IMR-90 (cell line): ENCODE data around the gene SLC30A2. TPM values are rescaled to one million over a fixed set of nuclear protein-coding genes. Genes with fewer than 3 reads are reported as not detected.

Source experiments
- ATAC-seq: fragments of 200-7000 bp; cut with Tn5 transposase; 2 replicates; pipeline ENCODE4 v1.9.1; 2020; ENCODE audit warnings: low read depth, mild to moderate bottlenecking, moderate library complexity
- BruUV-seq: library from RNA; stranded (reverse); fragments of 400-500 nt; replicated peaks from 2 replicates; lab custom pipeline; 2021; lab: Mats Ljungman, UMichigan
- CTCF ChIA-PET: fragments of 300-600 bp; formaldehyde crosslinking; extraction: SDS; loops from one replicate; lab custom pipeline; 2021; ENCODE audit warnings: antibody characterized with exemption; lab: Yijun Ruan, JAX
- POLR2A ChIA-PET: fragments of 300-600 bp; sonication (Branson Sonifier 250); formaldehyde crosslinking; loops from one replicate; lab custom pipeline; 2022; ENCODE audit warnings: antibody characterized with exemption; ENCODE audit not compliant: unreplicated experiment; lab: Charles Lee
- DNase-seq: peaks from one replicate; pipeline ENCODE4 v3.0.0; 2013
- H2AFZ ChIP-seq: replicated peaks from 2 replicates; pipeline ENCODE3; 2013; ENCODE audit warnings: low read length, mild to moderate bottlenecking; ENCODE audit not compliant: poor library complexity
- H2AK5ac ChIP-seq: 2 replicates; pipeline ENCODE4 v1.6.1; 2013; ENCODE audit warnings: low read depth, low read length, inconsistent platforms
- H2AK9ac ChIP-seq: replicated peaks from 2 replicates; pipeline ENCODE3; 2013; ENCODE audit warnings: mild to moderate bottlenecking, low read depth, low read length, moderate library complexity; ENCODE audit not compliant: poor library complexity
- H2BK120ac ChIP-seq: 2 replicates; pipeline ENCODE4 v1.6.1; 2013; ENCODE audit warnings: low read depth, low read length, inconsistent platforms
- H2BK15ac ChIP-seq: 3 replicates; pipeline ENCODE4 v1.6.1; 2013; ENCODE audit warnings: low read depth, low read length, inconsistent platforms
- H2BK20ac ChIP-seq: 2 replicates; pipeline ENCODE4 v1.6.1; 2013; ENCODE audit warnings: low read depth, mild to moderate bottlenecking, inconsistent platforms, low read length, moderate library complexity
- H2BK5ac ChIP-seq: 2 replicates; pipeline ENCODE4 v1.6.1; 2013; ENCODE audit warnings: mild to moderate bottlenecking, low read depth, low read length, inconsistent platforms; ENCODE audit not compliant: poor library complexity, severe bottlenecking
- H3K14ac ChIP-seq: replicated peaks from 2 replicates; pipeline ENCODE4 v1.6.1; 2013; ENCODE audit warnings: low read depth, low read length, inconsistent platforms
- H3K18ac ChIP-seq: 2 replicates; pipeline ENCODE4 v1.6.1; 2013; ENCODE audit warnings: low read depth, low read length, control low read depth
- H3K23ac ChIP-seq: 2 replicates; pipeline ENCODE4 v1.6.1; 2013; ENCODE audit warnings: low read depth, low read length, inconsistent platforms
- H3K27ac ChIP-seq: 2 replicates; pipeline ENCODE4 v1.5.1; 2013; ENCODE audit warnings: mild to moderate bottlenecking, control low read depth, low read length; ENCODE audit not compliant: insufficient read depth
- H3K27me3 ChIP-seq: 2 replicates; pipeline ENCODE4 v1.6.1; 2013; ENCODE audit warnings: low read length; ENCODE audit not compliant: control insufficient read depth, insufficient read depth
- H3K36me3 ChIP-seq: 2 replicates; pipeline ENCODE4 v1.6.1; 2013; ENCODE audit warnings: low read length, mixed read lengths; ENCODE audit not compliant: control insufficient read depth, insufficient read depth
- H3K4ac ChIP-seq: 2 replicates; pipeline ENCODE4 v1.6.1; 2013; ENCODE audit warnings: low read depth, low read length, inconsistent platforms
- H3K4me1 ChIP-seq: 2 replicates; pipeline ENCODE4 v1.6.1; 2013; ENCODE audit warnings: low read length, mixed read lengths; ENCODE audit not compliant: control insufficient read depth, insufficient read depth
- H3K4me2 ChIP-seq: 2 replicates; pipeline ENCODE4 v1.6.1; 2013; ENCODE audit warnings: low read depth, mild to moderate bottlenecking, control low read depth, low read length, moderate library complexity
- H3K4me3 ChIP-seq: 2 replicates; pipeline ENCODE4 v1.5.1; 2013; ENCODE audit warnings: low read depth, mild to moderate bottlenecking, control low read depth, low read length, moderate library complexity; ENCODE audit not compliant: insufficient read depth
- H3K56ac ChIP-seq: 2 replicates; pipeline ENCODE4 v1.6.1; 2013; ENCODE audit warnings: low read length, inconsistent platforms; ENCODE audit not compliant: insufficient read depth; ENCODE audit errors: extremely low read depth
- H3K79me1 ChIP-seq, 2 experiments: 2 replicates each; pipeline ENCODE4 v1.6.1; 2013; ENCODE audit warnings: low read length in 2 of 2, inconsistent platforms in 1 of 2, low read depth in 1 of 2
- H3K9ac ChIP-seq: 2 replicates; pipeline ENCODE4 v1.6.1; 2013; ENCODE audit warnings: low read depth, low read length, control low read depth
- H3K9me1 ChIP-seq: 2 replicates; pipeline ENCODE4 v1.6.1; 2013; ENCODE audit warnings: low read length, inconsistent platforms; ENCODE audit not compliant: insufficient read depth
- H3K9me3 ChIP-seq: 2 replicates; pipeline ENCODE4 v1.6.1; 2013; ENCODE audit warnings: low read length; ENCODE audit not compliant: control insufficient read depth, insufficient read depth
- H4K20me1 ChIP-seq: 2 replicates; pipeline ENCODE4 v1.6.1; 2013; ENCODE audit warnings: low read length, inconsistent platforms; ENCODE audit not compliant: insufficient read depth
- H4K5ac ChIP-seq: 2 replicates; pipeline ENCODE4 v1.6.1; 2013; ENCODE audit warnings: mild to moderate bottlenecking, low read depth, low read length, control low read depth
- H4K8ac ChIP-seq, 2 experiments: 2 replicates each; pipeline ENCODE4 v1.6.1; 2013; ENCODE audit warnings: low read depth in 2 of 2, low read length in 2 of 2, control low read depth in 1 of 2, inconsistent platforms in 1 of 2
- H4K91ac ChIP-seq: 2 replicates; pipeline ENCODE4 v1.6.1; 2013; ENCODE audit warnings: low read depth, low read length, inconsistent platforms; ENCODE audit not compliant: insufficient read depth
- BHLHE40 ChIP-seq: fragments of 150-350 bp; IDR thresholded peaks from 2 replicates; pipeline ENCODE4 v1.6.1; 2016; ENCODE audit warnings: mild to moderate bottlenecking, low read depth, low read length
- CEBPB ChIP-seq: IDR thresholded peaks from 2 replicates; pipeline ENCODE4 v1.6.1; 2012; ENCODE audit warnings: low read depth, low read length, improper control_type of control experiment
- CHD1 ChIP-seq: IDR thresholded peaks from 2 replicates; pipeline ENCODE4 v1.6.1; 2012; ENCODE audit warnings: low read depth, low read length, improper control_type of control experiment
- ELK1 ChIP-seq: fragments of 150-350 bp; IDR thresholded peaks from 2 replicates; pipeline ENCODE4 v1.6.1; 2016; ENCODE audit warnings: low read depth, mild to moderate bottlenecking, low read length, moderate library complexity, borderline replicate concordance
- MAFK ChIP-seq: IDR thresholded peaks from 2 replicates; pipeline ENCODE4 v1.6.1; 2012; ENCODE audit warnings: low read depth, low read length, improper control_type of control experiment
- MXI1 ChIP-seq: IDR thresholded peaks from 2 replicates; pipeline ENCODE4 v1.6.1; 2012; ENCODE audit warnings: low read depth, mild to moderate bottlenecking, low read length, moderate library complexity, borderline replicate concordance
- NFE2L2 ChIP-seq: fragments of 150-350 bp; IDR thresholded peaks from 2 replicates; pipeline ENCODE4 v1.6.1; 2016; ENCODE audit warnings: low read depth, mild to moderate bottlenecking, low read length
- POLR2A ChIP-seq: IDR thresholded peaks from 2 replicates; pipeline ENCODE4 v1.6.1; 2012; ENCODE audit warnings: mild to moderate bottlenecking, low read depth, low read length
- RCOR1 ChIP-seq: IDR thresholded peaks from 2 replicates; pipeline ENCODE4 v1.6.1; 2012; ENCODE audit warnings: mild to moderate bottlenecking, low read length, improper control_type of control experiment; ENCODE audit not compliant: insufficient replicate concordance
- RFX5 ChIP-seq: IDR thresholded peaks from 2 replicates; pipeline ENCODE4 v1.8.0; 2012; ENCODE audit warnings: low read depth, mild to moderate bottlenecking, low read length, moderate library complexity
- SMC3 ChIP-seq: fragments of 150-350 bp; IDR thresholded peaks from 2 replicates; pipeline ENCODE4 v1.6.1; 2016; ENCODE audit warnings: low read depth, mild to moderate bottlenecking, antibody characterized with exemption, low read length, moderate library complexity
- WGBS, 2 experiments: methylation state at CpG; one replicate each; pipeline versions ENCODE4 v1.1.5 to v1.1.7; 2013; ENCODE audit warnings: missing lambda C conversion rate in 2 of 2; ENCODE audit not compliant: insufficient read length in 1 of 2; ENCODE audit errors: extremely low coverage in 2 of 2; 5-methylcytosine and 5-hydroxymethylcytosine counted together
- dilution Hi-C: fragments of 300-500 bp; cut with HindIII; formaldehyde crosslinking; loops from one replicate; pipeline ENCODE4 v1.14.3; 2018; ENCODE audit warnings: low sequenced_read_pairs; ENCODE audit not compliant: unreplicated experiment
- in situ Hi-C: fragments of 300-500 bp; cut with MboI; formaldehyde crosslinking; loops from 3 replicates; pipeline ENCODE4 v1.14.3; 2019; ENCODE audit warnings: low sequenced_read_pairs, inconsistent platforms, mixed read lengths
- intact Hi-C: fragments of 100-400 bp; cut with micrococcal nuclease; formaldehyde crosslinking; loops from 2 replicates; pipeline ENCODE4 v1.10.0; 2022
- polyA plus RNA-seq, 3 experiments: library from polyadenylated mRNA; depleted of rRNA; stranded (reverse); fragments of >200 nt; gene quantifications; 2 replicates each; pipeline ENCODE4 v1.2.3, GENCODE V29; 2012; ENCODE audit warnings: low replicate concordance in 1 of 3
- total RNA-seq: library from RNA; depleted of rRNA; stranded (reverse); fragments of >200 nt; gene quantifications from 2 replicates; pipeline ENCODE4 v1.2.3, GENCODE V29; 2012

SLC30A2 gene
- total and polyA plus RNA-seq, 2 of the 4 experiments (the other 2 are of a cell fraction): not detected

- H2BK120ac ChIP-seq: no peak overlapping the region
- no peak overlapping the region for H3K27ac ChIP-seq
- H3K18ac ChIP-seq: no peak overlapping the region
- peaks cover 63% of the 10 kb centered on the region for H3K27me3 ChIP-seq
- CTCF ChIA-PET: no interaction called here
- no peaks in the 10 kb centered on the region for H4K20me1 ChIP-seq
- no peak overlapping the region for H2BK15ac ChIP-seq
- H3K4ac ChIP-seq: no peak overlapping the region
- dilution Hi-C loops (no loop called here), in situ Hi-C loops (loop anchor here (5.0 kb wide), 2 partner anchors 56 to 106 kb away; no protein-coding TSS in a partner anchor), intact Hi-C loops (no loop called here)
- peaks cover 2% of the 10 kb centered on the region for H3K4me1 ChIP-seq
- BruUV-seq: no TSS peak
- POLR2A ChIA-PET: no interaction called here
- no peak for TF ChIP-seq NFE2L2
- TF ChIP-seq CEBPB: no peak
- TF ChIP-seq RCOR1: no peak
- TF ChIP-seq MXI1: no peak
- no peak for TF ChIP-seq ELK1
- no peak for TF ChIP-seq RFX5
- no peak for TF ChIP-seq SMC3
- no peak for TF ChIP-seq POLR2A
- TF ChIP-seq CHD1: no peak
- no peak for TF ChIP-seq BHLHE40
- TF ChIP-seq MAFK: no peak
- H3K4me2 ChIP-seq: no peak overlapping the region
- no peak overlapping the region for H4K5ac ChIP-seq
- no peaks in the 10 kb centered on the region for H3K9me1 ChIP-seq
- no peak overlapping the region for H3K9ac ChIP-seq
- no peak overlapping the region for H3K4me3 ChIP-seq
- no peak overlapping the region for H3K56ac ChIP-seq
- no peaks in the 10 kb centered on the region for H3K36me3 ChIP-seq
- H3K9me3 ChIP-seq: no peaks in the 10 kb centered on the region
- no peak overlapping the region for H4K8ac ChIP-seq
- no peak overlapping the region for H2AK5ac ChIP-seq
- H2AFZ ChIP-seq: no peak overlapping the region
- ATAC-seq (no peak), DNase-seq (no peak)
- H2BK5ac ChIP-seq: no peak overlapping the region
- H3K14ac ChIP-seq: no peak overlapping the region
- no peak overlapping the region for H3K23ac ChIP-seq
- WGBS, 2 experiments: no CpG with 5 or more reads among the region's 7 CpGs
- no peak overlapping the region for H4K91ac ChIP-seq
- no peak overlapping the region for H2AK9ac ChIP-seq
- H2BK20ac ChIP-seq: no peak overlapping the region
- no peaks in the 10 kb centered on the region for H3K79me1 ChIP-seq
Measured at GRCh38 chr1:26041401-26041800, 4.5 kb downstream of the SLC30A2 start.
